ENCODE measurements around the gene TSPAN11. TPM values are rescaled to one million over a fixed set of nuclear protein-coding genes. Genes with fewer than 3 reads are reported as not detected.

TSPAN11 gene
- total and polyA plus RNA-seq, 4 donors: 0.13 to 1.2 (median 0.44) TPM

DNA sequence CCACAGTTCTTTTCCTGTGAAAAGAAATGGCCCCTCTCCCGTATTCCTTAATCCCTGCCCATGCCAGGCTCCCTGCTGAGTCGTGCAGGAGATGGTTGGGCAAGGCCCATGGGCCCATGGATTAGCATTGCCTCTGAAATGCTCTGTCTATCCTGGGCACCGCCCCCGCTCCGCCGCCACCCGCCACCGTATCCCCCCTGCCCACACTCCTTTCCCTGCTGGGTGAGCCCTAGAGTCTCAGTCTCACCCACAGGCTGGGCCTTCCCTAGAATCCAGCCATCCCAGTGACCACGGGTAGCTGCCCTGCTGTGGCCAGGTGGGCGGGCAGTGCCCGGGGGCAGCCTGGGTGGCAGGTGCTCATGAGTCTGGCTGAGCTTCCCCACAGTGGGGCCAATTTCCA lies 50.6 kb downstream of the TSPAN11 start:
- no peak for DNase-seq (ENCODE audit: low spot score)
- no peak overlapping the region for H3K4me3 ChIP-seq (ENCODE audit: low read depth in 1 of 3, low read length in 3 of 3)
- TF ChIP-seq GABPA (IDR thresholded peaks at IDR 0.05 in 1 of 2, conservative IDR thresholded peaks at IDR 0.05 in 1 of 2): no peak
- no peak for TF ChIP-seq JUND (IDR thresholded peaks at IDR 0.05)
- TF ChIP-seq SP1 (IDR thresholded peaks at IDR 0.05): no peak
- TF ChIP-seq TAF1 (conservative IDR thresholded peaks at IDR 0.05): no peak
- TF ChIP-seq, protein P1, sequence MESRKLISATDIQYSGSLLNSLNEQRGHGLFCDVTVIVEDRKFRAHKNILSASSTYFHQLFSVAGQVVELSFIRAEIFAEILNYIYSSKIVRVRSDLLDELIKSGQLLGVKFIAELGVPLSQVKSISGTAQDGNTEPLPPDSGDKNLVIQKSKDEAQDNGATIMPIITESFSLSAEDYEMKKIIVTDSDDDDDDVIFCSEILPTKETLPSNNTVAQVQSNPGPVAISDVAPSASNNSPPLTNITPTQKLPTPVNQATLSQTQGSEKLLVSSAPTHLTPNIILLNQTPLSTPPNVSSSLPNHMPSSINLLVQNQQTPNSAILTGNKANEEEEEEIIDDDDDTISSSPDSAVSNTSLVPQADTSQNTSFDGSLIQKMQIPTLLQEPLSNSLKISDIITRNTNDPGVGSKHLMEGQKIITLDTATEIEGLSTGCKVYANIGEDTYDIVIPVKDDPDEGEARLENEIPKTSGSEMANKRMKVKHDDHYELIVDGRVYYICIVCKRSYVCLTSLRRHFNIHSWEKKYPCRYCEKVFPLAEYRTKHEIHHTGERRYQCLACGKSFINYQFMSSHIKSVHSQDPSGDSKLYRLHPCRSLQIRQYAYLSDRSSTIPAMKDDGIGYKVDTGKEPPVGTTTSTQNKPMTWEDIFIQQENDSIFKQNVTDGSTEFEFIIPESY (IDR thresholded peaks at IDR 0.05): no peak
- TF ChIP-seq FOXA2 (IDR thresholded peaks at IDR 0.05): no peak
- no peak for TF ChIP-seq FOXA1 (IDR thresholded peaks at IDR 0.05)
- TF ChIP-seq, protein P2, sequence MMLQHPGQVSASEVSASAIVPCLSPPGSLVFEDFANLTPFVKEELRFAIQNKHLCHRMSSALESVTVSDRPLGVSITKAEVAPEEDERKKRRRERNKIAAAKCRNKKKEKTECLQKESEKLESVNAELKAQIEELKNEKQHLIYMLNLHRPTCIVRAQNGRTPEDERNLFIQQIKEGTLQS (IDR thresholded peaks at IDR 0.05): no peak
- no peak for TF ChIP-seq NR2F2 (IDR thresholded peaks at IDR 0.05)
- TF ChIP-seq EGR1 (IDR thresholded peaks at IDR 0.05; ENCODE audit: low read depth in 2 of 2): no peak
- no peak for TF ChIP-seq HNF4A (conservative IDR thresholded peaks at IDR 0.05)
- no peak for TF ChIP-seq YY1 (IDR thresholded peaks at IDR 0.05)
- TF ChIP-seq, protein P3, sequence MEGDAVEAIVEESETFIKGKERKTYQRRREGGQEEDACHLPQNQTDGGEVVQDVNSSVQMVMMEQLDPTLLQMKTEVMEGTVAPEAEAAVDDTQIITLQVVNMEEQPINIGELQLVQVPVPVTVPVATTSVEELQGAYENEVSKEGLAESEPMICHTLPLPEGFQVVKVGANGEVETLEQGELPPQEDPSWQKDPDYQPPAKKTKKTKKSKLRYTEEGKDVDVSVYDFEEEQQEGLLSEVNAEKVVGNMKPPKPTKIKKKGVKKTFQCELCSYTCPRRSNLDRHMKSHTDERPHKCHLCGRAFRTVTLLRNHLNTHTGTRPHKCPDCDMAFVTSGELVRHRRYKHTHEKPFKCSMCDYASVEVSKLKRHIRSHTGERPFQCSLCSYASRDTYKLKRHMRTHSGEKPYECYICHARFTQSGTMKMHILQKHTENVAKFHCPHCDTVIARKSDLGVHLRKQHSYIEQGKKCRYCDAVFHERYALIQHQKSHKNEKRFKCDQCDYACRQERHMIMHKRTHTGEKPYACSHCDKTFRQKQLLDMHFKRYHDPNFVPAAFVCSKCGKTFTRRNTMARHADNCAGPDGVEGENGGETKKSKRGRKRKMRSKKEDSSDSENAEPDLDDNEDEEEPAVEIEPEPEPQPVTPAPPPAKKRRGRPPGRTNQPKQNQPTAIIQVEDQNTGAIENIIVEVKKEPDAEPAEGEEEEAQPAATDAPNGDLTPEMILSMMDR (IDR thresholded peaks at IDR 0.05; ENCODE audit: low read depth, low read length, missing input control): no peak
- TF ChIP-seq RAD21 (IDR thresholded peaks at IDR 0.05): no peak
- no peak for TF ChIP-seq RXRA (IDR thresholded peaks at IDR 0.05)
- TF ChIP-seq, protein P4, sequence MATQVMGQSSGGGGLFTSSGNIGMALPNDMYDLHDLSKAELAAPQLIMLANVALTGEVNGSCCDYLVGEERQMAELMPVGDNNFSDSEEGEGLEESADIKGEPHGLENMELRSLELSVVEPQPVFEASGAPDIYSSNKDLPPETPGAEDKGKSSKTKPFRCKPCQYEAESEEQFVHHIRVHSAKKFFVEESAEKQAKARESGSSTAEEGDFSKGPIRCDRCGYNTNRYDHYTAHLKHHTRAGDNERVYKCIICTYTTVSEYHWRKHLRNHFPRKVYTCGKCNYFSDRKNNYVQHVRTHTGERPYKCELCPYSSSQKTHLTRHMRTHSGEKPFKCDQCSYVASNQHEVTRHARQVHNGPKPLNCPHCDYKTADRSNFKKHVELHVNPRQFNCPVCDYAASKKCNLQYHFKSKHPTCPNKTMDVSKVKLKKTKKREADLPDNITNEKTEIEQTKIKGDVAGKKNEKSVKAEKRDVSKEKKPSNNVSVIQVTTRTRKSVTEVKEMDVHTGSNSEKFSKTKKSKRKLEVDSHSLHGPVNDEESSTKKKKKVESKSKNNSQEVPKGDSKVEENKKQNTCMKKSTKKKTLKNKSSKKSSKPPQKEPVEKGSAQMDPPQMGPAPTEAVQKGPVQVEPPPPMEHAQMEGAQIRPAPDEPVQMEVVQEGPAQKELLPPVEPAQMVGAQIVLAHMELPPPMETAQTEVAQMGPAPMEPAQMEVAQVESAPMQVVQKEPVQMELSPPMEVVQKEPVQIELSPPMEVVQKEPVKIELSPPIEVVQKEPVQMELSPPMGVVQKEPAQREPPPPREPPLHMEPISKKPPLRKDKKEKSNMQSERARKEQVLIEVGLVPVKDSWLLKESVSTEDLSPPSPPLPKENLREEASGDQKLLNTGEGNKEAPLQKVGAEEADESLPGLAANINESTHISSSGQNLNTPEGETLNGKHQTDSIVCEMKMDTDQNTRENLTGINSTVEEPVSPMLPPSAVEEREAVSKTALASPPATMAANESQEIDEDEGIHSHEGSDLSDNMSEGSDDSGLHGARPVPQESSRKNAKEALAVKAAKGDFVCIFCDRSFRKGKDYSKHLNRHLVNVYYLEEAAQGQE (IDR thresholded peaks at IDR 0.05): no peak
- TF ChIP-seq, protein P5, sequence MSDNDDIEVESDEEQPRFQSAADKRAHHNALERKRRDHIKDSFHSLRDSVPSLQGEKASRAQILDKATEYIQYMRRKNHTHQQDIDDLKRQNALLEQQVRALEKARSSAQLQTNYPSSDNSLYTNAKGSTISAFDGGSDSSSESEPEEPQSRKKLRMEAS (IDR thresholded peaks at IDR 0.05): no peak
- no peak for TF ChIP-seq HNF4G (IDR thresholded peaks at IDR 0.05)
- 86% methylated on average over 11 of the region's 11 CpGs for WGBS
- H3K4me1 ChIP-seq (ENCODE audit: control insufficient read depth in 4 of 4, insufficient read depth in 4 of 4, low read length in 3 of 4): no peaks in the 10 kb centered on the region
- peaks cover 0 to 4% (median 0%) of the 10 kb centered on the region in 4 donors for H3K27me3 ChIP-seq (ENCODE audit: control insufficient read depth in 4 of 4, insufficient read depth in 4 of 4, low read length in 3 of 4)
- no peaks in the 10 kb centered on the region for H3K36me3 ChIP-seq (ENCODE audit: control insufficient read depth in 4 of 4, insufficient read depth in 3 of 4, low read depth in 1 of 4, low read length in 3 of 4)
- H3K9ac ChIP-seq (ENCODE audit: low read depth in 1 of 2, low read length in 2 of 2): no peak overlapping the region
- H3K9me3 ChIP-seq (ENCODE audit: control insufficient read depth in 4 of 4, low read length in 3 of 4): no peaks in the 10 kb centered on the region
- H3K27ac ChIP-seq (ENCODE audit: low read depth in 1 of 2, low read length in 2 of 2): no peak overlapping the region
